Measurements from ENCODE around the gene RRP1. TPM values are rescaled to one million over a fixed set of nuclear protein-coding genes. Genes with fewer than 3 reads are reported as not detected.

Gene RRP1
- total and polyA plus RNA-seq, 9 of the 15 experiments (the other 6 are each of a cell fraction or from before 2014, with no cell fraction given): 0.89 to 105 (median 51.6) TPM

DNA sequence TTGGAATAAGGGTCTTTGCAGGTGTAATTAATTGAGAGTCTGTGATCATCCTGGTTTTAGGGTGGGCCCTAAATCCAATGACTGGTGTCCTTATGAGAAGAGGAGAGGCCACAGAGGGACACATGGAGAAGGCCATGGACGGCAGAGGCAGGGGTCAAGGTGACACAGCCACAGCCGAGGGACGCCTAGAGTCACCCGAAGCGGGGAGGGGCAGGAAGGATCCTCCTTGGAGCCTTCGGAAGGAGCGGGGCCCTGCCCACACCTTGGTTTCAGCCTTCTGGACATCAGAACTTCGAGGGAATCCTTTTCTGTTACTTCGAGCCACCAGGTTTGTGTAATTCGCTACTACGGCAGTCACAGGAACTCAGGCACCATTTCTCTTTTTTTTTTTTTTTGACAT is 31.1 kb downstream of the RRP1 start:
- Histone ChIP-seq H3K4me1 (replicated peaks in 1 of 2; ENCODE audit: control insufficient read depth in 2 of 2, insufficient read depth in 2 of 2, low read length in 2 of 2) (peaks cover 21 to 68% of the 10 kb centered on the region in 2 experiments; a peak in 4 of 5 replicates), H3K9me1 (ENCODE audit: control insufficient read depth, insufficient read depth, low read length) (no peaks in the 10 kb centered on the region), H3K27me3 (ENCODE audit: control insufficient read depth in 2 of 2, insufficient read depth in 2 of 2, low read length in 2 of 2) (no peaks in the 10 kb centered on the region; a peak in 1 of 5 replicates), H4K20me1 (replicated peaks; ENCODE audit: control insufficient read depth, insufficient read depth, low read length) (peaks cover 9% of the 10 kb centered on the region; the same call in 1 of the 2 replicates), H3K27ac (ENCODE audit: extremely low read depth, low read depth, low read length) (no peak overlapping the region), H3K4me2 (ENCODE audit: insufficient read depth, low read length) (no peak overlapping the region), H3K9ac (ENCODE audit: insufficient read depth in 1 of 2, low read depth in 2 of 2, low read length in 2 of 2) (no peak overlapping the region), H3K4me3 (no peak overlapping the region), H3K9me3 (replicated peaks; ENCODE audit: control insufficient read depth, insufficient read depth, low read depth, low read length) (no peaks in the 10 kb centered on the region), H2AFZ (ENCODE audit: low read depth, low read length) (no peak overlapping the region), H3K79me2 (ENCODE audit: control insufficient read depth, insufficient read depth, low read length) (no peaks in the 10 kb centered on the region), H3K36me3 (ENCODE audit: control insufficient read depth, insufficient read depth, low read length) (no peaks in the 10 kb centered on the region)
- BruUV-seq (replicated peaks): no TSS peak
- TF ChIP-seq NCOA6 (IDR thresholded peaks at IDR 0.05) (no peak), RCOR1 (IDR thresholded peaks at IDR 0.05; ENCODE audit: borderline replicate concordance in 1 of 2, low read depth in 2 of 2, low read length in 2 of 2) (no peak), HEY1 (CRISPR knock-in tag; IDR thresholded peaks at IDR 0.05; ENCODE audit: borderline replicate concordance) (no peak), ZNF217 (CRISPR knock-in tag; IDR thresholded peaks at IDR 0.05) (no peak)
- TF ChIP-seq, protein P1, sequence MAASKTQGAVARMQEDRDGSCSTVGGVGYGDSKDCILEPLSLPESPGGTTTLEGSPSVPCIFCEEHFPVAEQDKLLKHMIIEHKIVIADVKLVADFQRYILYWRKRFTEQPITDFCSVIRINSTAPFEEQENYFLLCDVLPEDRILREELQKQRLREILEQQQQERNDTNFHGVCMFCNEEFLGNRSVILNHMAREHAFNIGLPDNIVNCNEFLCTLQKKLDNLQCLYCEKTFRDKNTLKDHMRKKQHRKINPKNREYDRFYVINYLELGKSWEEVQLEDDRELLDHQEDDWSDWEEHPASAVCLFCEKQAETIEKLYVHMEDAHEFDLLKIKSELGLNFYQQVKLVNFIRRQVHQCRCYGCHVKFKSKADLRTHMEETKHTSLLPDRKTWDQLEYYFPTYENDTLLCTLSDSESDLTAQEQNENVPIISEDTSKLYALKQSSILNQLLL (CRISPR knock-in tag; IDR thresholded peaks at IDR 0.05; ENCODE audit: borderline replicate concordance): no peak
- in situ Hi-C loops (cut with MboI): no loop called here
- no peak for FAIRE-seq
- intact Hi-C loops (cut with micrococcal nuclease): no loop called here
- no peak for ATAC-seq
- DNase-seq (ENCODE audit: extremely low read depth in 1 of 4, low spot score in 3 of 4): no peak
- ChIA-PET POLR2A (interaction anchor here (1.1 kb wide), 1 partner anchor 14 kb away, joined by 4 read pairs; no protein-coding TSS in a partner anchor), CTCF (ENCODE audit: low intra/inter-chr PET ratio) (no interaction called here)
- 86% methylated on average over 11 of the region's 11 CpGs for WGBS (ENCODE audit: insufficient coverage, low coverage, missing lambda C conversion rate)

Data from K562 (cell line).